OCI-LY1 (cell line): ENCODE results near the gene KCNJ12.
A peak's percentile ranks its signal among the peaks of the same experiment; 100 is the strongest.

Experiments used
- H2AFZ ChIP-seq: fragments of 200-600 bp; sonication (generic), shearing (Covaris generic); 2 replicates; pipeline ENCODE4 v1.6.0; 2014; ENCODE audit warnings: antibody characterized with exemption, mild to moderate bottlenecking, low read length
- H3F3A ChIP-seq: fragments of 200-600 bp; sonication (generic), shearing (Covaris generic); 2 replicates; pipeline ENCODE4 v1.6.0; 2014; ENCODE audit warnings: mild to moderate bottlenecking, antibody characterized with exemption, low read length, moderate library complexity; ENCODE audit not compliant: insufficient read depth
- H3K27ac ChIP-seq: fragments of 200-600 bp; sonication (generic); 2 replicates; pipeline ENCODE4 v1.5.1; 2014; ENCODE audit warnings: low read length, mixed run types, mild to moderate bottlenecking, low read depth; ENCODE audit not compliant: poor library complexity, severe bottlenecking
- H3K27me3 ChIP-seq: fragments of 200-600 bp; sonication (generic); 2 replicates; pipeline ENCODE4 v1.6.0; 2014; ENCODE audit warnings: antibody characterized with exemption, mild to moderate bottlenecking, low read length, moderate library complexity; ENCODE audit not compliant: insufficient read depth
- H3K36me3 ChIP-seq: fragments of 200-600 bp; sonication (generic); 2 replicates; pipeline ENCODE4 v1.6.1; 2014; ENCODE audit warnings: mild to moderate bottlenecking, antibody characterized with exemption, low read length, moderate library complexity, mixed read lengths; ENCODE audit not compliant: insufficient read depth
- H3K4me1 ChIP-seq: fragments of 200-600 bp; sonication (generic); 2 replicates; pipeline ENCODE4 v1.5.1; 2014; ENCODE audit warnings: mild to moderate bottlenecking, low read length, moderate library complexity; ENCODE audit not compliant: insufficient read depth, severe bottlenecking
- H3K4me2 ChIP-seq: fragments of 200-600 bp; sonication (generic), shearing (Covaris generic); 2 replicates; pipeline ENCODE4 v1.6.1; 2014; ENCODE audit warnings: low read length
- H3K4me3 ChIP-seq: fragments of 200-600 bp; sonication (generic); 2 replicates; pipeline ENCODE4 v1.5.1; 2014; ENCODE audit warnings: low read length, low read depth, mild to moderate bottlenecking, mixed read lengths; ENCODE audit not compliant: poor library complexity, severe bottlenecking
- H3K79me2 ChIP-seq: fragments of 200-600 bp; shearing (Covaris generic); 2 replicates; pipeline ENCODE4 v1.6.1; 2016; ENCODE audit warnings: mixed run types, low read length, mixed read lengths; ENCODE audit not compliant: insufficient read depth
- H3K9ac ChIP-seq: fragments of 200-600 bp; sonication (generic), shearing (Covaris generic); 2 replicates; pipeline ENCODE4 v1.6.1; 2014; ENCODE audit warnings: mild to moderate bottlenecking, low read length, mixed read lengths
- H3K9me2 ChIP-seq: fragments of 200-600 bp; sonication (generic), shearing (Covaris generic); 2 replicates; pipeline ENCODE4 v1.6.1; 2014; ENCODE audit warnings: low read depth, mild to moderate bottlenecking, low read length, mixed read lengths
- H3K9me3 ChIP-seq: fragments of 200-600 bp; shearing (Covaris generic); 2 replicates; pipeline ENCODE4 v1.6.1; 2014; ENCODE audit warnings: low read length, mixed read lengths
- H4K20me1 ChIP-seq: fragments of 200-600 bp; sonication (generic), shearing (Covaris generic); 2 replicates; pipeline ENCODE4 v1.6.0; 2016; ENCODE audit warnings: mild to moderate bottlenecking, low read length; ENCODE audit not compliant: insufficient read depth
- CTCF ChIP-seq: fragments of 200-600 bp; sonication (generic), shearing (Covaris generic); IDR thresholded peaks from 2 replicates; pipeline ENCODE4 v1.5.1; 2017; ENCODE audit warnings: mild to moderate bottlenecking, antibody characterized with exemption, low read length, moderate library complexity, mixed read lengths
- EZH2 ChIP-seq: fragments of 200-600 bp; sonication (generic), shearing (Covaris generic); IDR thresholded peaks from 2 replicates; pipeline ENCODE4 v1.8.0; 2017; ENCODE audit warnings: borderline replicate concordance, mixed run types, mild to moderate bottlenecking, antibody characterized with exemption, low read length, moderate library complexity, mixed read lengths

KCNJ12 gene

DNA sequence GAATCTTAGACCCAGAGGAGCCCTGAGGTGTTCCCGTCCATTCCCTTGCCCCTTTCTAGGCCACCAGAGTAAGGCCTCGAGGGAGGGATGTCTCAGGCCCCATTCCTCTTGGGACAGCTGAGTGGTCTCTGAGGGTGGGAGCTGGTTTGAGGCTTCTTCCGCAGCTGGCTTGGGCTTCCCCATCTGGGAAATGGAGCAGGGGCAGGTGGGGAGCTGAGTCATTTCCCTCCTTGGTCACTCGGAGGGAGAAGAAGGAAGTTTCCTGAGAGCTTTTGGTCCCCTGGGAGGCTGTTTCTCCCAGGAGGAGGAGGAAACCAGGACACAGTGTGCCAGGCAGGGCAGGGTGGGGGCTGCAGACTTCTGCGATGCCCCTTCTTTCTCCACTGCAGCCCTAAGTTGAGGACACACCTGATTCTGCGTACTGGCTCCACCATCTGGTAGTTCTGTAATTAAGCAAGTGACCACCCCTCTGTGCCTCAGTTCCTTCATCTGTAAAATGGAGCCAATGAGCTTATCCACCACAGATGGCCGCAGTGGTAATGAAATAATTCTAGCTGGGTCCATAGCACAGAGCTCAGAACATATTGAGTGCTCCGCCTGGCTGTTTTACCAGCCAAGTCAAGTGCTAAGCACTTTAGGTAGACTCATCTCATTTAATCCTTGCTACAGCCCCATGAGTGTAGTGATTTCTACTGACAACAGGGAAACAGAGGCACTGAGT is 1.6 kb upstream of the KCNJ12 start:
- no peaks in the 10 kb centered on the region for H3K27me3 ChIP-seq
- H3K4me2 ChIP-seq = no peak overlapping the region

GRCh38 chr17:21375162-21375560 is 996 bp upstream of the KCNJ12 start:
- Histone ChIP-seq H3K4me2 (no peak overlapping the region), H3K4me1 (no peaks in the 10 kb centered on the region), H4K20me1 (no peaks in the 10 kb centered on the region), H3K36me3 (no peaks in the 10 kb centered on the region), H3F3A (no peaks in the 10 kb centered on the region), H3K79me2 (no peaks in the 10 kb centered on the region), H3K9me3 (no peaks in the 10 kb centered on the region), H3K9ac (no peak overlapping the region), H2AFZ (no peak overlapping the region), H3K4me3 (no peak overlapping the region), H3K9me2 (no peaks in the 10 kb centered on the region), H3K27ac (no peak overlapping the region), H3K27me3 (no peaks in the 10 kb centered on the region)
- TF ChIP-seq EZH2 (no peak), CTCF (no peak)

More for the DNA sequence above, 1.6 kb upstream of the KCNJ12 start:
- H2AFZ ChIP-seq = no peak overlapping the region
- TF ChIP-seq CTCF (peak; percentile 56), EZH2 (no peak)
- H4K20me1 ChIP-seq = no peaks in the 10 kb centered on the region
- no peak overlapping the region for H3K4me3 ChIP-seq
- no peaks in the 10 kb centered on the region for H3K36me3 ChIP-seq
- no peaks in the 10 kb centered on the region for H3K9me3 ChIP-seq
- no peak overlapping the region for H3K27ac ChIP-seq
- H3K4me1 ChIP-seq = no peaks in the 10 kb centered on the region
- no peaks in the 10 kb centered on the region for H3K79me2 ChIP-seq
- H3F3A ChIP-seq = no peaks in the 10 kb centered on the region
- no peak overlapping the region for H3K9ac ChIP-seq
- no peaks in the 10 kb centered on the region for H3K9me2 ChIP-seq

DNA sequence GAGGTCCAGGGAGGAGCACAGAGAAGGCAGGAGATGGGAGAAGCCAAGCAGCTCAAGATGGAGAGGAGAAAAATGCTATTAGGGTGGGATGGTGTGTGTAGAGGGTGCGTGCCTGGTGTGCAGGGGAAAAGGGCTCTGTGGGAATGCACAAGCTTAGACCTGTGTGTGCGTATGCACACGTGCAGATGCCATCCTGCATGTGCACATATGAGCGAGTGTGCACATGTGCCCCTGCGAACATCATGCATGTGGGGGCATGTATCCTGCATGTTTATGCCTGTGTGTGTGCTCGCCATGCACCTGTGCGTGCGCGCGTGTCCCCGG is 438 bp upstream of the KCNJ12 start:
- H3K4me1 ChIP-seq = no peaks in the 10 kb centered on the region
- no peaks in the 10 kb centered on the region for H3K9me3 ChIP-seq
- no peak overlapping the region for H3K4me3 ChIP-seq
- H3K27ac ChIP-seq = no peak overlapping the region
- H3K4me2 ChIP-seq = no peak overlapping the region
- no peaks in the 10 kb centered on the region for H4K20me1 ChIP-seq
- H3K27me3 ChIP-seq = no peaks in the 10 kb centered on the region
- H3K79me2 ChIP-seq = no peaks in the 10 kb centered on the region
- H3K9ac ChIP-seq = no peak overlapping the region
- H3K36me3 ChIP-seq = no peaks in the 10 kb centered on the region
- H2AFZ ChIP-seq = no peak overlapping the region
- TF ChIP-seq CTCF (no peak), EZH2 (no peak)
- H3K9me2 ChIP-seq = no peaks in the 10 kb centered on the region
- H3F3A ChIP-seq = no peaks in the 10 kb centered on the region
